Transverse colon (tissue), 4 donors: Measurements from ENCODE around the gene TOR4A. TPM values are rescaled to one million over a fixed set of nuclear protein-coding genes. Genes with fewer than 3 reads are reported as not detected.
"Not testable (repeated sequence)": the region's sequence is repeated elsewhere in the genome, so short reads cannot be mapped to it uniquely, and the experiment has no call there.

Experiments used
- DNase-seq: peaks from one replicate; pipeline ENCODE4 v3.0.0-alpha.2; 2019
- H3K27ac ChIP-seq, 4 donors: fragments of 200-600 bp; sonication (generic); 2 replicates each; pipeline ENCODE4 v1.5.1; 2016 to 2018; ENCODE audit warnings: inconsistent platforms in 4 of 4
- H3K27me3 ChIP-seq: fragments of 200-600 bp; sonication (generic); 2 replicates; pipeline ENCODE4 v1.5.1; 2017; ENCODE audit warnings: inconsistent platforms
- H3K36me3 ChIP-seq, 4 donors: fragments of 200-600 bp; sonication (generic); 2 replicates each; pipeline ENCODE4 v1.5.1; 2017 to 2019; ENCODE audit warnings: inconsistent platforms in 4 of 4
- H3K4me1 ChIP-seq, 4 donors: fragments of 200-600 bp; sonication (generic); 2 replicates each; pipeline ENCODE4 v1.5.1; 2017 to 2020; ENCODE audit warnings: inconsistent platforms in 4 of 4
- H3K4me3 ChIP-seq, 4 donors: fragments of 200-600 bp; sonication (generic); 1 replicate in 1 of 4; 2 replicates in 3 of 4; pipeline versions ENCODE4 v1.5.1 to v1.6.1; 2017 to 2019; ENCODE audit warnings: inconsistent platforms in 4 of 4
- H3K9me3 ChIP-seq, 2 donors: fragments of 200-600 bp; sonication (generic); 2 replicates each; pipeline ENCODE4 v1.5.1; 2017 to 2019; ENCODE audit warnings: inconsistent platforms in 2 of 2
- CTCF ChIP-seq, 5 experiments: fragments of 200-600 bp in 3 of 5; fragments of 450-650 bp in 2 of 5; sonication (generic) in 3 of 5; IDR thresholded peaks; 1 replicate in 2 of 5; 2 replicates in 3 of 5; pipeline ENCODE4 v1.5.1; 2016 to 2017; ENCODE audit warnings: antibody characterized with exemption in 5 of 5, inconsistent platforms in 3 of 5, mild to moderate bottlenecking in 2 of 5, moderate library complexity in 1 of 5
- EP300 ChIP-seq: sonication (generic); formaldehyde crosslinking; IDR thresholded peaks from one replicate; pipeline ENCODE4 v1.6.1; 2017; ENCODE audit warnings: antibody characterized with exemption, low read depth
- POLR2A ChIP-seq: fragments of 450-650 bp; IDR thresholded peaks from one replicate; pipeline ENCODE4 v1.6.1; 2016; ENCODE audit warnings: antibody characterized with exemption, mild to moderate bottlenecking, moderate library complexity
- POLR2AphosphoS5 ChIP-seq, 3 donors: sonication (generic); formaldehyde crosslinking; IDR thresholded peaks; one replicate each; pipeline ENCODE4 v1.6.1; 2016; ENCODE audit warnings: antibody characterized with exemption in 3 of 3
- WGBS, 2 donors: methylation state at CpG; one replicate each; pipeline ENCODE4 v1.1.5; 2018; ENCODE audit warnings: low coverage in 1 of 2; 5-methylcytosine and 5-hydroxymethylcytosine counted together
- in situ Hi-C, 4 donors: fragments of 200-750 bp; cut with MboI; loops; one replicate each; pipeline versions ENCODE4 v1.15.0 to v1.15.1; 2017; ENCODE audit warnings: low sequenced_read_pairs in 3 of 4, low pct_ligation_motif_present in 1 of 4, low pct_unique_long_range_greater_than_20kb in 1 of 4
- intact Hi-C: fragments of 100-400 bp; cut with DNase I; formaldehyde crosslinking; loops from one replicate; pipeline ENCODE4 v1.15.1; 2023; ENCODE audit warnings: low total_unique reads
- total RNA-seq, 4 donors: library from RNA; depleted of rRNA; stranded (reverse); fragments of >200 nt; gene quantifications; one replicate each; pipeline ENCODE4 v1.1.0, GENCODE V29; 2016

Gene TOR4A
- total RNA-seq, 4 donors from 2014 or later: 49.2 to 121 (median 71.7) TPM

DNA sequence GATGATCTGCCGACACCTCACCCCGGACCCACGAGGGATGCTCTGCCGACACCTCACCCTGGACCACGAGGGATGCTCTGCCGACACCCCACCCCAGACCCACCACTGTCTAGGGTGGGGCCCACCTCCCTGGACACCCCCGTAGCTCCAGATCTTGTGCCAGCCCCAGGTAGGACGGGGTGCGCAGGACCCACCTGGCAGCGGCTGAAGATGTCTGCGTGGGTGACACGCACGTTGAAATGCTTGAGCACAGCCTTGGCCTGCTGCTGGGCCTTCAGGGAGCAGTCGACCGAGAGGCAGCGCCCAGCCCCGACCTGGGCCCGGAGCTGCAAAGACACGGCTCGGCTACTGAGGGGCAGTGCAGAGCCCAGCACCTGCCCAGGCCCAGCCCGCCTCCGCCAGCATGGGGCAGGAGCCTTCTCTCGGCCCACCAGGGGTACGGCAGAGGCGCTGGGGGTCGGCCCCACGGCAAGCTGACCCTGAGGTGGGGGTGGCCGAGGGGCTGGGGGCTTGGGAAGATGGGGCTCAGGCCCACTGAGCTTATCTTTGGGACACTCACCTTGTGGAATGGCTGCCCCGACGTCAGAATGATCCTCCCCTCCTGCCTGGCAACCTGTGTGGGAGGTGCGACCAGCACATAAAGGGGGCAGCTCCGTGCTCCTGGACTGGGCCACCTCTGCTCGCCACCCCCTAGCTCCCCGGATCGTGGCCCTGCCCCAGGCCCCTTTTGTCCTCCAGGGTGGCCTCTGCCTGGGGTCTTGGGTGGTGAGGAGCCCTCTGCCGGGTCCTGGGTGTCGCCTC, 46.2 kb downstream of the TOR4A start:
- no peaks in the 10 kb centered on the region for H3K4me1 ChIP-seq
- WGBS, 2 donors: 94% methylated on average over 29 of the region's 37 CpGs; no CpG with 5 or more reads in 1 of the 2 donors
- no peak overlapping the region for H3K4me3 ChIP-seq
- no peaks in the 10 kb centered on the region for H3K36me3 ChIP-seq
- H3K27ac ChIP-seq: no peak overlapping the region
- TF ChIP-seq EP300 (no peak), POLR2AphosphoS5 (IDR thresholded peaks at IDR 0.05) (no peak), CTCF (IDR thresholded peaks at IDR 0.05) (no peak), POLR2A (no peak)
- intact Hi-C loops (no loop called here), in situ Hi-C loops (no loop called here)
- no peaks in the 10 kb centered on the region for H3K27me3 ChIP-seq
- DNase-seq: no peak
- H3K9me3 ChIP-seq: no peaks in the 10 kb centered on the region

GRCh38 chr9:137325124-137325523, 47.6 kb downstream of the TOR4A start:
- WGBS, 2 donors: 93 to 100% methylated on average over 2 to 10 of the region's 10 CpGs
- Histone ChIP-seq H3K27me3 (no peaks in the 10 kb centered on the region), H3K9me3 (no peaks in the 10 kb centered on the region), H3K4me3 (no peak overlapping the region), H3K4me1 (no peaks in the 10 kb centered on the region), H3K36me3 (no peaks in the 10 kb centered on the region), H3K27ac (no peak overlapping the region)
- TF ChIP-seq EP300: no peak
- no peak for TF ChIP-seq POLR2AphosphoS5 (IDR thresholded peaks at IDR 0.05)
- no peak for TF ChIP-seq POLR2A
- no peak for TF ChIP-seq CTCF (IDR thresholded peaks at IDR 0.05)
- intact Hi-C loops: no loop called here
- no peak for DNase-seq
- in situ Hi-C loops: no loop called here

DNA sequence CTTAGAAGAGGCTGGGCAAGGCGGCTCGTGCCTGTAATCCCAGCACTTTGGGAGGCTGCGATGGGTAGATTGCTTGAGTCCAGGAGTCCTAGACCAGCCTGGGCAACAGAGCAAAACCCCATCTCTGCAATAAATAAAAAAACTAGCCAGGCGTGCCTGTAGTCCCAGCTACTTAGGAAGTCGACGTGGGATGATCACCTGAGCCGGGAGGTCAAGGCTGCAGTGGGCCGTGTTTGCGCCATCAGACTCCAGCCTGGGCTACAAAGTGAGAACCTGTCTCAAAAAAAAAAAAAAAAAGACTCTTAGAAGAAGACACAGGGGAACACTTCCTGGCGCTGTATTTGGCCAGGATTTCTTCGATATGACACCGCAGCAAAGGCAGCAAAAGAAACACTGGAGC, 48.3 kb downstream of the TOR4A start:
- no peaks in the 10 kb centered on the region for H3K36me3 ChIP-seq
- WGBS, 2 donors: 96 to 98% methylated on average over 7 to 12 of the region's 12 CpGs
- H3K4me1 ChIP-seq: no peaks in the 10 kb centered on the region
- H3K27me3 ChIP-seq: no peaks in the 10 kb centered on the region
- H3K27ac ChIP-seq: no peak overlapping the region
- H3K9me3 ChIP-seq: no peaks in the 10 kb centered on the region
- TF ChIP-seq CTCF (IDR thresholded peaks at IDR 0.05): no peak
- no peak for TF ChIP-seq POLR2AphosphoS5 (IDR thresholded peaks at IDR 0.05)
- no peak for TF ChIP-seq EP300
- no peak for TF ChIP-seq POLR2A
- intact Hi-C loops (no loop called here), in situ Hi-C loops (no loop called here)
- no peak overlapping the region for H3K4me3 ChIP-seq
- DNase-seq: no peak

DNA sequence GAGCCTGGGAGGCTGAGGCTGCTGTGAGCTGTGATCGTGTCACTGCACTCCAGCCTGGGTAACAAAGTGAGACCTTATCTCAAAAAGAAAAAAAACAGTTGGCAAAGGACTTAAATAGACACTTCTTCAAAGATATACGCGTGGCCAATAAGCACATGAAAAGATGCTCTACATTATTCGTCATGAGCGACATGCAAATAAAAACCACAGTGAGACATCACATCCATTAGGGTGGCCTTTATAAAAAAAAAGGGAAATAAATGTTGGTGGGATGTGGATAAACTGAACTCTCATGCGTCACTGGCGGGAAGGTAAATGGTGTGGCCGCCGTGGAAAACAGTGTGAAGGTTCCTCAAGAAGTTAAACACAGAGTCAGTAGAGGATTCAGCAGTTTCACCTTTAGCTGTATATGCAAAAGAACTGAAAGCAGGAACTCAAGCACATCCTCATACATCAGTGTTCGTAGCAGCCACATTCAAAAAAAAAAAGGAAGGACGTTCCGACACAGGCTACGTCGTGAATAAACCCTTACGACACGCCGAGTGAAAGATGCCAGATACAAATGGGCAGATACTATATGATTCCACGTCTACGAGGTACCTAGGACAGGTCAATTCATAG, 49.0 kb downstream of the TOR4A start:
- in situ Hi-C loops (no loop called here), intact Hi-C loops (no loop called here)
- Histone ChIP-seq H3K27ac (no peak overlapping the region), H3K4me1 (no peaks in the 10 kb centered on the region), H3K4me3 (no peak overlapping the region), H3K9me3 (no peaks in the 10 kb centered on the region), H3K36me3 (no peaks in the 10 kb centered on the region), H3K27me3 (no peaks in the 10 kb centered on the region)
- DNase-seq: no peak
- TF ChIP-seq CTCF (IDR thresholded peaks at IDR 0.05) (no peak), POLR2A (no peak), POLR2AphosphoS5 (IDR thresholded peaks at IDR 0.05) (no peak)
- WGBS, 2 donors: 72 to 83% methylated on average over 19 of the region's 19 CpGs

DNA sequence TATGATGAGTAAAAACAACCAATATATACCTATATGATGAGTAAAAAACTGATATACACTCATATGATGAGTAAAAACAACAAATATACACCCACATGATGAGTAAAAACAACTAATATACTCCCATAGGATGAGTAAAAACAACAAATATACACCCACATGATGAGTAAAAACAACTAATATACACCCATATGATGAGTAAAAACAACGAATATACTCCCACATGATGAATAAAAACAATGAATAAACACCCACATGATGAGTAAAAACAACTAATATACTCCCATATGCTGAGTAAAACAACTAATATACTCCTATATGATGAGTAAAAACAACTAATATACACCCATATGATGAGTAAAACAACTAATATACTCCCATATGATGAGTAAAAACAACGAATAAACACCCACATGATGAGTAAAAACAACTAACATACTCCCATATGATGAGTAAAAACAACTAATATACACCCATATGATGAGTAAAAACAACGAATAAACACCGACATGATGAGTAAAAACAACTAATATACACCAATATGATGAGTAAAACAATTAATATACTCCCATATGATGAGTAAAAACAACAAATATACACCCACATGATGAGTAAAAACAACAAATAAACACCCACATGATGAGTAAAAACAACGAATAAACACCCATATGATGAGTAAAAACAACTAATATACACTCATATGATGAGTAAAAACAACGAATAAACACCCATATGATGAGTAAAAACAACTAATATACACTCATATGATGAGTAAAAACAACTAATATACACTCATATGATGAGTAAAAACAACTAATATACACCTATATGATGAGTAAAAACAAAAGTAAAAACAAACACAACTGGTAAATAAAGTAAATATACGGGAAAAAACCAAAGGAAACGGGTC, 50.4 kb downstream of the TOR4A start:
- in situ Hi-C loops, H3K4me3 ChIP-seq, H3K4me1 ChIP-seq, H3K36me3 ChIP-seq, H3K9me3 ChIP-seq, DNase-seq, H3K27ac ChIP-seq, H3K27me3 ChIP-seq, intact Hi-C loops: not testable (repeated sequence)
- 64 to 68% methylated on average over 8 of the region's 8 CpGs for WGBS, 2 donors

DNA sequence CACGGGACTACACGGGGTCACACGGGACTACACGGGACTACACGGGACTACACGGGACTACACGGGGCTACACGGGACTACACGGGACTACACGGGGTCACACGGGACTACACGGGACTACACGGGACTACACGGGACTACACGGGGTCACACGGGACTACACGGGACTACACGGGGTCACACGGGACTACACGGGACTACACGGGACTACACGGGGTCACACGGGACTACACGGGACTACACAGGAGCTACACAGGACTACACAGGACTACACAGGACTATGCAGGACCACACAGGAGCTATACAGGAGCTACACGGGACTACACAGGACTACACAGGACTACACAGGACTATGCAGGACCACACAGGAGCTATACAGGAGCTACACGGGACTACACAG, 52.1 kb downstream of the TOR4A start:
- DNase-seq, H3K4me1 ChIP-seq, in situ Hi-C loops, H3K27me3 ChIP-seq, H3K36me3 ChIP-seq, intact Hi-C loops, H3K4me3 ChIP-seq, H3K9me3 ChIP-seq, H3K27ac ChIP-seq: not testable (repeated sequence)
- 48 to 66% methylated on average over 5 to 21 of the region's 26 CpGs for WGBS, 2 donors
